ENCODE results near the gene PTMA.

GRCh38 chr2:231708773-231709635, 679 bp downstream of the PTMA start:
- TF ChIP-seq MXI1 (IDR thresholded peaks at IDR 0.05; ENCODE audit: low read depth, low read length) (no peak), RAD21 (IDR thresholded peaks at IDR 0.05; ENCODE audit: low read length) (no peak), CTCF (IDR thresholded peaks at IDR 0.05) (peak; percentile 25; the same call in 1 of the 2 replicates), USF2 (IDR thresholded peaks at IDR 0.05; ENCODE audit: borderline replicate concordance, low read depth, low read length) (no peak), RCOR1 (IDR thresholded peaks at IDR 0.05; ENCODE audit: low read length) (no peak), NFIC (IDR thresholded peaks at IDR 0.05; ENCODE audit: borderline replicate concordance) (no peak), MAX (IDR thresholded peaks at IDR 0.05; ENCODE audit: low read depth) (peak; percentile 40), NRF1 (IDR thresholded peaks at IDR 0.05; ENCODE audit: low read depth, low read length) (no peak), TEAD4 (IDR thresholded peaks at IDR 0.05; ENCODE audit: borderline replicate concordance, insufficient read depth) (0 out of 2 replicates have a peak, but pooled peaks have one; percentile 16)

Data from SK-N-SH (cell line).